HepG2 (cell line): ENCODE results near the gene LMOD3. TPM values are rescaled to one million over a fixed set of nuclear protein-coding genes. Genes with fewer than 3 reads are reported as not detected.
A peak's percentile ranks its signal among the peaks of the same experiment; 100 is the strongest.

ENCODE experiments used
- ARID3A ChIP-seq: IDR thresholded peaks from 2 replicates; pipeline ENCODE4 v1.6.1; 2012; ENCODE audit warnings: low read depth, low read length, improper control_type of control experiment
- ATF7-NPFF ChIP-seq: sonication (generic); formaldehyde crosslinking; IDR thresholded peaks from 2 replicates; pipeline ENCODE4 v1.8.1; 2023; ENCODE audit warnings: mild to moderate bottlenecking, low read depth, missing genetic modification reagents, moderate library complexity
- IRF9 ChIP-seq: sonication (generic); formaldehyde crosslinking; IDR thresholded peaks from 2 replicates; pipeline ENCODE4 v1.8.0; 2022; ENCODE audit warnings: missing genetic modification reagents, mild to moderate bottlenecking, borderline replicate concordance
- KIAA2018 ChIP-seq: sonication (generic); formaldehyde crosslinking; IDR thresholded peaks from 2 replicates; pipeline ENCODE4 v1.5.0; 2020; ENCODE audit warnings: mild to moderate bottlenecking, missing genetic modification reagents, borderline replicate concordance
- MED8 ChIP-seq: sonication (generic); formaldehyde crosslinking; IDR thresholded peaks from 2 replicates; pipeline ENCODE4 v1.8.1; 2023; ENCODE audit warnings: mild to moderate bottlenecking, missing genetic modification reagents; ENCODE audit not compliant: insufficient replicate concordance
- PBX2 ChIP-seq: IDR thresholded peaks from 2 replicates; pipeline ENCODE4 v1.6.1; 2016; ENCODE audit warnings: control low read depth
- POLR2A ChIP-seq, 2 experiments: IDR thresholded peaks; 2 replicates each; pipeline ENCODE4 v1.6.1; 2011; ENCODE audit warnings: low read depth in 2 of 2, low read length in 2 of 2, mild to moderate bottlenecking in 1 of 2, moderate library complexity in 1 of 2; ENCODE audit not compliant: insufficient read depth in 1 of 2
- SRF ChIP-seq: IDR thresholded peaks from 2 replicates; pipeline ENCODE4 v1.6.1; 2011; ENCODE audit warnings: mild to moderate bottlenecking, low read depth, low read length, moderate library complexity
- TRAFD1 ChIP-seq: sonication (generic); formaldehyde crosslinking; IDR thresholded peaks from 2 replicates; pipeline ENCODE4 v1.5.1; 2020; ENCODE audit warnings: missing genetic modification reagents, mild to moderate bottlenecking, borderline replicate concordance
- ZBTB25 ChIP-seq: IDR thresholded peaks from 2 replicates; pipeline ENCODE4 v1.6.1; 2018; ENCODE audit warnings: missing genetic modification reagents
- ZNF703 ChIP-seq: sonication (generic); formaldehyde crosslinking; IDR thresholded peaks from 2 replicates; pipeline ENCODE4 v1.5.1; 2020; ENCODE audit warnings: missing genetic modification reagents, mild to moderate bottlenecking, moderate library complexity, borderline replicate concordance
- polyA plus RNA-seq, 8 experiments: library from polyadenylated mRNA; depleted of rRNA in 3 of 8; stranded (reverse) in 7 of 8; unstranded in 1 of 8; fragments of >200 nt; fragmentation: Illumina TruSeq in 4 of 8; extraction: Trizol in 4 of 8; gene quantifications; 2 replicates each; pipeline versions ENCODE4 v1.2.1 to v1.2.3, GENCODE V29; 2011 to 2016; ENCODE audit warnings: low read depth in 4 of 8, missing spikeins in 1 of 8, mixed read lengths in 1 of 8; ENCODE audit not compliant: insufficient read depth in 1 of 8
- total RNA-seq, 5 experiments: library from RNA; depleted of rRNA; stranded (reverse); fragments of >200 nt; fragmentation: Illumina TruSeq; extraction: Trizol; gene quantifications; 2 replicates each; pipeline ENCODE4 v1.2.3, GENCODE V29; 2016; ENCODE audit warnings: low read depth in 1 of 5

Gene LMOD3
- total and polyA plus RNA-seq, 2 of the 13 experiments (the other 11 are each of a cell fraction or from before 2014, with no cell fraction given), result not detected

- TF ChIP-seq TRAFD1 (CRISPR knock-in tag), result no peak
- no peak for TF ChIP-seq MED8 (CRISPR knock-in tag)
- 0 out of 2 replicates have a peak, but pooled peaks have one; percentile 7 for TF ChIP-seq ARID3A
- peak; percentile 48; the same call in 1 of the 2 replicates for TF ChIP-seq ATF7-NPFF
- TF ChIP-seq POLR2A (IDR thresholded peaks at IDR 0.05; ENCODE audit: insufficient read depth in 1 of 2, low read depth in 2 of 2, low read length in 2 of 2), result 0 out of 4 replicates have a peak, but pooled peaks of 1 of the 2 experiments have one; percentile 33
- 0 out of 2 replicates have a peak, but pooled peaks have one; percentile 23 for TF ChIP-seq PBX2
- no peak for TF ChIP-seq ZBTB25
- no peak for TF ChIP-seq KIAA2018 (CRISPR knock-in tag)
- no peak for TF ChIP-seq ZNF703 (CRISPR knock-in tag)
- no peak; the same call in 1 of the 2 replicates for TF ChIP-seq IRF9 (CRISPR knock-in tag)
- no peak for TF ChIP-seq SRF
Measured at GRCh38 chr3:69084326-69085167, 37.8 kb downstream of the LMOD3 start, which contains the start of gene ARL6IP5 (continued).
